Measurements from ENCODE around the gene SORCS1.

DNA sequence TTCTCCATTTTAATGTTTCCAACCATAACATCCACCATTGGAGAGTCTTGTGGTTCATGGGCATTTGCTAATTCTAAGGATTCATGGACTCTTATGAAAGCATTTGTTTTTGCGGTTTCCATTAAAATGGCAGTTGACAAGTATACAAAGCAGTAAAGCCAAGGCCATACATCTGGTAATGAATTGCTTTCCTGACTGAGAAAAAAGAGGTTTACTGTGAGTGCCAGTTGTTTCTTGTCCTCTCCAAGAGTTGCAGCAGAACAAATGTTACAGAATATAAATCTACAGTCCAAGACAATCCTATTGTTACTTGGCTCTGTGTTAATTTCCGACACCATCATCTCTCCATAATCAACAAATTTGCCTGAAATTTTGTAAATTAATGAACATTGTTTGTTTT is 261.3 kb downstream of the SORCS1 start:
- TF ChIP-seq, protein P1, sequence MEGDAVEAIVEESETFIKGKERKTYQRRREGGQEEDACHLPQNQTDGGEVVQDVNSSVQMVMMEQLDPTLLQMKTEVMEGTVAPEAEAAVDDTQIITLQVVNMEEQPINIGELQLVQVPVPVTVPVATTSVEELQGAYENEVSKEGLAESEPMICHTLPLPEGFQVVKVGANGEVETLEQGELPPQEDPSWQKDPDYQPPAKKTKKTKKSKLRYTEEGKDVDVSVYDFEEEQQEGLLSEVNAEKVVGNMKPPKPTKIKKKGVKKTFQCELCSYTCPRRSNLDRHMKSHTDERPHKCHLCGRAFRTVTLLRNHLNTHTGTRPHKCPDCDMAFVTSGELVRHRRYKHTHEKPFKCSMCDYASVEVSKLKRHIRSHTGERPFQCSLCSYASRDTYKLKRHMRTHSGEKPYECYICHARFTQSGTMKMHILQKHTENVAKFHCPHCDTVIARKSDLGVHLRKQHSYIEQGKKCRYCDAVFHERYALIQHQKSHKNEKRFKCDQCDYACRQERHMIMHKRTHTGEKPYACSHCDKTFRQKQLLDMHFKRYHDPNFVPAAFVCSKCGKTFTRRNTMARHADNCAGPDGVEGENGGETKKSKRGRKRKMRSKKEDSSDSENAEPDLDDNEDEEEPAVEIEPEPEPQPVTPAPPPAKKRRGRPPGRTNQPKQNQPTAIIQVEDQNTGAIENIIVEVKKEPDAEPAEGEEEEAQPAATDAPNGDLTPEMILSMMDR (IDR thresholded peaks at IDR 0.05) = no peak
- TF ChIP-seq POLR2A (IDR thresholded peaks at IDR 0.05) = no peak

Data from prostate gland (tissue), 2 donors.